T-helper 1 cell treated with Interleukin-12 subunit alpha and Interleukin-12 subunit beta and Interleukin-4 antibody, amounts not matched to agents 30 μg/mL and 1 μg/mL, for 36 hours (primary cell): ENCODE data around the gene ZNF396.

Experiments
- H3K27ac Mint-ChIP-seq: one replicate; pipeline ENCODE4 v1.8.0; 2021; ENCODE audit warnings: mild to moderate bottlenecking, mixed read lengths
- H3K27me3 Mint-ChIP-seq: one replicate; pipeline ENCODE4 v1.8.0; 2021; ENCODE audit warnings: low read depth, mixed read lengths
- H3K36me3 Mint-ChIP-seq: one replicate; pipeline ENCODE4 v1.8.0; 2021; ENCODE audit warnings: low read depth, mixed read lengths
- H3K4me1 Mint-ChIP-seq: one replicate; pipeline ENCODE4 v1.8.0; 2021; ENCODE audit warnings: low read depth, mixed read lengths
- H3K4me3 Mint-ChIP-seq: one replicate; pipeline ENCODE4 v1.8.0; 2021; ENCODE audit warnings: mild to moderate bottlenecking, moderate library complexity, mixed read lengths
- H3K9me3 Mint-ChIP-seq: one replicate; pipeline ENCODE4 v1.8.0; 2021; ENCODE audit warnings: mixed read lengths

The ZNF396 gene

GRCh38 chr18:35335866-35336265, 41.3 kb downstream of the ZNF396 start:
- no peak overlapping the region for H3K27ac Mint-ChIP-seq
- peaks cover 4% of the 10 kb centered on the region for H3K9me3 Mint-ChIP-seq
- peaks cover 79% of the 10 kb centered on the region for H3K36me3 Mint-ChIP-seq
- H3K4me1 Mint-ChIP-seq = peaks cover 7% of the 10 kb centered on the region
- no peak overlapping the region for H3K4me3 Mint-ChIP-seq
- no peaks in the 10 kb centered on the region for H3K27me3 Mint-ChIP-seq

- Mint-ChIP-seq H3K4me1 (peaks cover 5% of the 10 kb centered on the region), H3K36me3 (peaks cover 71% of the 10 kb centered on the region), H3K4me3 (no peak overlapping the region), H3K27ac (no peak overlapping the region), H3K9me3 (peaks cover 4% of the 10 kb centered on the region), H3K27me3 (no peaks in the 10 kb centered on the region)
Observed at GRCh38 chr18:35334821-35335220, 42.3 kb downstream of the ZNF396 start.

DNA sequence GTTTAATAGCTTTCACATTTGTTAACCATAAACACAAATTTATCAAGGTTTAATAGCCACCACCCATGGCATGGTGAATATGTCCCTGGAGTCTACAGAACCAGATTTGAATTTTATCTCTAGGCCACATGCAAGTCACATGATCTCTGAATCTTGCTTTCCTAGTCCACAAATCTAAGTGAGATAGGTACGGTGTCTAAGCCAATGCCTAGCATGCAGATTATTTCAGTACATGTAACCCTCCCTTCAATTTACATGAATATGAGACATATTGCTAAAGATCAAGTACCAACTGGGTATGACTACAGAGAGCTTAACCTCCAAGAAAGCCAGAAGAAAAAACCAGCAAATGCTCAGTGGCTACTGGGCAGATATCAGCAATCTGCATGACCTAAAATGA, 42.9 kb downstream of the ZNF396 start:
- Mint-ChIP-seq H3K27me3 (no peaks in the 10 kb centered on the region), H3K4me3 (no peak overlapping the region), H3K27ac (no peak overlapping the region), H3K4me1 (peaks cover 5% of the 10 kb centered on the region), H3K9me3 (peaks cover 4% of the 10 kb centered on the region), H3K36me3 (peaks cover 65% of the 10 kb centered on the region)

GRCh38 chr18:35331367-35332087, 45.6 kb downstream of the ZNF396 start:
- H3K9me3 Mint-ChIP-seq = peaks cover 4% of the 10 kb centered on the region
- peaks cover under 1% of the 10 kb centered on the region for H3K4me1 Mint-ChIP-seq
- H3K27me3 Mint-ChIP-seq = no peaks in the 10 kb centered on the region
- peaks cover 45% of the 10 kb centered on the region for H3K36me3 Mint-ChIP-seq
- no peak overlapping the region for H3K4me3 Mint-ChIP-seq
- no peak overlapping the region for H3K27ac Mint-ChIP-seq

DNA sequence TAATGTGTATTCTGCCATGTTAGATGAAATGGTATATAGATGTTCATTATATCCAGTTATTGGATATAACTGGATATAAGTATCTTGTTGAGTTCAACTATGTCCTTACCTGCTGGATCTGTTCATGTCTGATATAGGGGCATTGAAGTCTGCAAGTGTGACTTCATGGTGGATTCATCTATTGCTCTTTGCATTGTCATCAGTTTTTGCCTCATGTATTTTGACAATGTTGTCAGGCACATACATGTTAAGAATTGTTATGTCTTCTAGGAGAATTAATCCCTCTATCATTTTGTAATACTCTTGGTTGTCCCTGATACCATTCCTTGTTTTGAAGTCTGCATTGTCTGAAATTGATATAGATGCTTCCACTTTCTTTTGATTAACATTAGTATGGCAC, 48.3 kb downstream of the ZNF396 start:
- H3K4me1 Mint-ChIP-seq = no peaks in the 10 kb centered on the region
- no peak overlapping the region for H3K4me3 Mint-ChIP-seq
- peaks cover 4% of the 10 kb centered on the region for H3K9me3 Mint-ChIP-seq
- no peak overlapping the region for H3K27ac Mint-ChIP-seq
- H3K36me3 Mint-ChIP-seq = peaks cover 21% of the 10 kb centered on the region
- no peaks in the 10 kb centered on the region for H3K27me3 Mint-ChIP-seq

DNA sequence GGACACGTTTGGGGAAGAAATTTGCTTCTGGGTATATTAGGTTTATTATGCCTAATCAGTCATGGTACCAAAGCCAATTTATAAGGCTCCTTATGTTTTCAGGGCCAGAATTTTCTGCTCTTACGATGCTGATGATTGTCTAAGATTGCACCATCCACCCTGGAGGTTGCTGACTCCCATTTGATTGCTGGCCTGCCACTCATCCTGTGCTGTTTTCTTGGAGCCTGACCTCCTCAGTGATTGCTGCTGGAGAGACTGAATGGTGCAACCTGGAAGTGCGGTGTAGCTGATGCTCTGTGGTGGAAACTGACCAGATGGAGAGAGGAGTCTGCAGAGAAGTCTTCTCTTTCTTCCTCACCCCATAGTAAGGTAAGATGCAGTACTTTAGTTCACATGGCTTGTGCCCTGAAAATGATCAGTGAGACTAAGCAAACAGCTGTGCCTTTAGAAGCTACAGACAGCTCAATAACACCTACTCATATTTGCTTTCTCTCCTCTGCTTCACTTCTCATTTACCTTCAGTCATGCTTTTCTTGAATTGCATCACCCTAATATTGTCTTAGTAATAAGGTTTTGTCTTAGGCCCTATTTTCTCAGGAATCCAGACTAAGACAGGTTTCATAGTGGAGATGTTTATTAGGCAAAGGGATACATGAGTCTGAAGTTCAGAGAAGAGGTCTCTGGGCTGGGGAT, 50.3 kb downstream of the ZNF396 start:
- peaks cover 6% of the 10 kb centered on the region for H3K36me3 Mint-ChIP-seq
- no peaks in the 10 kb centered on the region for H3K4me1 Mint-ChIP-seq

DNA sequence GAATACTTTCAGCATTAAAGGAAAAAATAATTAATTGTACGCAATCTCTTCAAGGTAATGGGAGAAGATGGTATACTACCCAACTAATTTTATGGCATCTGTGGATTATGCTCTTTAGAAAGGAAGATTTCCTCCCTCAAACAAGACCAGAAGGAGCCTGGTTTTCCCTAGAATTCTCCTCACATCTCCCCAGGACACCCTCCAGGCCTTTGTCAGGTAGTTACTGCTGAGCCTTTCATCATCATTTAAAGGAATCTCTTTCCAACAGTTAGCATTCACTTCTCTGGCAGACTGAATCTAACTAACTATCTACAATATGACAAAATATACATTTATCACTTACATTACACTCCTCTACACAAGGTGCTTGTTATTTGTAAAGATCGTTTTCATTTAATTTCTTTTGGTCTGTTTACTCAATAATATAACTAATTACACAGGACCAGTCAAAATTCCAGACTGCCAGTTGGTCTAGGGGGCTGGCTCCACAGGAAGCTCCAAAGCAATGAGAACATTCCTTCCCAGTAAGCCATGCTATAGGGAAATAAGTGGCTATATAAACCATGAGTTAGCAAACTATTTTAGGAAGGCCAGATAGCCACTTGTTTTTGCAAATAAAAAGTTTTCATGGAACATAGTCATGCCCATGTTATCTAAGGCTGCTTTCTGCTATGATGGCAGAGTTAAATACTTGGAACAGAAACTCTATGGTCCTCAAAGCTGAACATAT, 52.0 kb downstream of the ZNF396 start:
- H3K4me1 Mint-ChIP-seq = no peaks in the 10 kb centered on the region
- H3K4me3 Mint-ChIP-seq = no peak overlapping the region
- H3K36me3 Mint-ChIP-seq = peaks cover 6% of the 10 kb centered on the region
- no peaks in the 10 kb centered on the region for H3K9me3 Mint-ChIP-seq
- H3K27ac Mint-ChIP-seq = no peak overlapping the region
- H3K27me3 Mint-ChIP-seq = no peaks in the 10 kb centered on the region

More for the DNA sequence above, 50.3 kb downstream of the ZNF396 start:
- no peaks in the 10 kb centered on the region for H3K9me3 Mint-ChIP-seq
- H3K27ac Mint-ChIP-seq = no peak overlapping the region
- no peaks in the 10 kb centered on the region for H3K27me3 Mint-ChIP-seq
- no peak overlapping the region for H3K4me3 Mint-ChIP-seq

GRCh38 chr18:35322486-35323458, 54.4 kb downstream of the ZNF396 start:
- Mint-ChIP-seq H3K36me3 (peaks cover 3% of the 10 kb centered on the region), H3K9me3 (no peaks in the 10 kb centered on the region), H3K4me3 (no peak overlapping the region), H3K27ac (no peak overlapping the region), H3K27me3 (no peaks in the 10 kb centered on the region), H3K4me1 (no peaks in the 10 kb centered on the region)
